Ishikawa (cell line): Measurements from ENCODE around the gene WDR90.
A peak's percentile ranks its signal among the peaks of the same experiment; 100 is the strongest.

Experiments used
- CEBPB ChIP-seq: IDR thresholded peaks from 2 replicates; pipeline ENCODE4 v1.6.1; 2012
- CREB1 ChIP-seq: IDR thresholded peaks from 2 replicates; pipeline ENCODE4 v1.6.1; 2012; ENCODE audit warnings: low read depth
- EGR1 ChIP-seq: IDR thresholded peaks from 2 replicates; pipeline ENCODE4 v1.6.1; 2012
- EP300 ChIP-seq: IDR thresholded peaks from 2 replicates; pipeline ENCODE4 v1.6.1; 2012; ENCODE audit warnings: borderline replicate concordance
- FOXM1 ChIP-seq: IDR thresholded peaks from 2 replicates; pipeline ENCODE4 v1.6.1; 2012; ENCODE audit warnings: low read depth, borderline replicate concordance
- MAX ChIP-seq: IDR thresholded peaks from 2 replicates; pipeline ENCODE4 v1.6.1; 2012
- NFIC ChIP-seq: IDR thresholded peaks from 2 replicates; pipeline ENCODE4 v1.6.1; 2012
- RAD21 ChIP-seq: IDR thresholded peaks from 2 replicates; pipeline ENCODE4 v1.6.1; 2012; ENCODE audit warnings: low read depth
- REST ChIP-seq: IDR thresholded peaks from 2 replicates; pipeline ENCODE4 v1.6.1; 2012; ENCODE audit warnings: low read depth, mild to moderate bottlenecking
- TAF1 ChIP-seq: IDR thresholded peaks from 2 replicates; pipeline ENCODE4 v1.6.1; 2012; ENCODE audit warnings: low read depth, mild to moderate bottlenecking
- TCF12 ChIP-seq: IDR thresholded peaks from 2 replicates; pipeline ENCODE4 v1.6.1; 2012; ENCODE audit warnings: low read depth
- TEAD4 ChIP-seq: IDR thresholded peaks from 2 replicates; pipeline ENCODE4 v1.6.1; 2012
- USF1 ChIP-seq: IDR thresholded peaks from 2 replicates; pipeline ENCODE4 v1.6.1; 2012
- YY1 ChIP-seq: IDR thresholded peaks from 2 replicates; pipeline ENCODE4 v1.6.1; 2012; ENCODE audit warnings: low read depth
- ZBTB7A ChIP-seq: IDR thresholded peaks from 2 replicates; pipeline ENCODE4 v1.6.1; 2012; ENCODE audit warnings: low read depth

Gene WDR90

GRCh38 chr16:673399-673991 lies 24.3 kb downstream of the WDR90 start:
- TF ChIP-seq EGR1 (no peak), ZBTB7A (0 out of 2 replicates have a peak, but pooled peaks have one; percentile 39), TCF12 (no peak), RAD21 (no peak), CREB1 (no peak)

- TF ChIP-seq CREB1, result no peak
- no peak for TF ChIP-seq EP300
- no peak for TF ChIP-seq RAD21
- TF ChIP-seq MAX, result no peak
- TF ChIP-seq TEAD4, result no peak
- TF ChIP-seq TCF12, result no peak
- no peak for TF ChIP-seq CEBPB
- TF ChIP-seq EGR1, result no peak
- no peak for TF ChIP-seq FOXM1
Observed at GRCh38 chr16:674214-674881, 25.2 kb downstream of the WDR90 start.

- TF ChIP-seq NFIC (peak; percentile 17; the same call in 1 of the 2 replicates), TAF1 (no peak)
Observed at GRCh38 chr16:674968-675883, 26.1 kb downstream of the WDR90 start, which contains the start of gene RHBDL1. TSS of gene RHBDL1 (plus strand) at chr16:675671. CDS start at chr16:675791, 120 bp downstream.

- TF ChIP-seq EGR1 (no peak), REST (no peak), TAF1 (no peak)
Observed at GRCh38 chr16:675884-676564, 26.9 kb downstream of the WDR90 start.

- no peak for TF ChIP-seq REST
- TF ChIP-seq YY1, result no peak
- no peak for TF ChIP-seq USF1
- TF ChIP-seq RAD21, result no peak
- TF ChIP-seq TAF1, result no peak
- no peak for TF ChIP-seq ZBTB7A
- no peak for TF ChIP-seq TCF12
- no peak for TF ChIP-seq TEAD4
Observed at GRCh38 chr16:676565-676902, 27.4 kb downstream of the WDR90 start.

- TF ChIP-seq TEAD4, result no peak
- TF ChIP-seq RAD21, result no peak
- TF ChIP-seq REST, result no peak
- no peak for TF ChIP-seq TAF1
- TF ChIP-seq USF1, result no peak
- no peak for TF ChIP-seq ZBTB7A
Observed at GRCh38 chr16:676913-677312, 27.7 kb downstream of the WDR90 start.
